ENCODE measurements around the gene NPHS1. TPM values are rescaled to one million over a fixed set of nuclear protein-coding genes. Genes with fewer than 3 reads are reported as not detected.

Gene NPHS1
- total RNA-seq, 3 donors from 2014 or later: 0.15 TPM; not detected in 2

DNA sequence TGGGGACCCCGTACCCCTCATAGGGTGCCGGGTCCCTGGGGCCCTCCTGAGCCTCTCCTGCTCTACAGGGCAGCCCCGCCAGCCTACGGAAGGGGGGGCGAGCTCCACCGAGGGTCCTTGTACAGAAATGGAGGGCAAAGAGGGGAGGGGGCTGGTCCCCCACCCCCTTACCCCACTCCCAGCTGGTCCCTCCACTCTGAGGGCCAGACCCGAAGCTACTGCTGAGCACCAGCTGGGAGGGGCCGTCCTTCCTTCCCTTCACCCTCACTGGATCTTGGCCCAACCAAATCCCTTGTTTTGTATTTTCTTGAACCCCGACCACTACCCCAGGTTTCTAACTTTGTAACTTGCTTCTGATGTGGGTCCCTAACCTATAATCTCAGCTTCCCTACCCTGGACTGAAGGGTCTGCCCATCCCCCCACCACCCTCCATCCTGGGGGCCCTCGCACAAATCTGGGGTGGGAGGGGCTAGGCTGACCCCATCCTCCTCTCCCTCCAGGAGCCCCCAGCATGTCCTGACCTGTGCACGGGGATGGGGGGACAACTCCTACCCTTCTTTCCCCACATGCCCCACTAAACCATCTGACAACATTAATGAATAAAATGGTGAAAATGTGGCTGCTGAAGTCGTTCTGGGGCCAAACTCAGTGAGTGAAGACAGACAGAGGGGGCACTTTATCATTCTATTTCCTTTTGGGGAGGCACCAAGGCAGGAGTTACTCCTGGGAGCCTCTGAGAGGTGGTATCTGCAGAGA lies 63.9 kb downstream of the NPHS1 start:
- no peak overlapping the region for H3K4me3 ChIP-seq
- intact Hi-C loops (cut with DNase I; ENCODE audit: low total_unique reads): no loop called here

DNA sequence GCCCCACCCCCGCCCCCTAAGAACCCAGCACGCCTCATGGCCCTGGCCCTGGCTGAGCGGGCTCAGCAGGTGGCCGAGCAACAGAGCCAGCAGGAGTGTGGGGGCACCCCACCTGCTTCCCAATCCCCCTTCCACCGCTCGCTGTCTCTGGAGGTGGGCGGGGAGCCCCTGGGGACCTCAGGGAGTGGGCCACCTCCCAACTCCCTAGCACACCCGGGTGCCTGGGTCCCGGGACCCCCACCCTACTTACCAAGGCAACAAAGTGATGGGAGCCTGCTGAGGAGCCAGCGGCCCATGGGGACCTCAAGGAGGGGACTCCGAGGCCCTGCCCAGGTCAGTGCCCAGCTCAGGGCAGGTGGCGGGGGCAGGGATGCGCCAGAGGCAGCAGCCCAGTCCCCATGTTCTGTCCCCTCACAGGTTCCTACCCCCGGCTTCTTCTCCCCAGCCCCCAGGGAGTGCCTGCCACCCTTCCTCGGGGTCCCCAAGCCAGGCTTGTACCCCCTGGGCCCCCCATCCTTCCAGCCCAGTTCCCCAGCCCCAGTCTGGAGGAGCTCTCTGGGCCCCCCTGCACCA lies 65.0 kb downstream of the NPHS1 start:
- no peaks in the 10 kb centered on the region for H3K27me3 ChIP-seq

More for the DNA sequence above, 63.9 kb downstream of the NPHS1 start:
- Histone ChIP-seq H3K9me3 (no peaks in the 10 kb centered on the region), H3K27me3 (no peaks in the 10 kb centered on the region), H3K27ac (no peak overlapping the region), H3K4me1 (no peaks in the 10 kb centered on the region), H3K36me3 (no peaks in the 10 kb centered on the region)
- TF ChIP-seq, protein P1, sequence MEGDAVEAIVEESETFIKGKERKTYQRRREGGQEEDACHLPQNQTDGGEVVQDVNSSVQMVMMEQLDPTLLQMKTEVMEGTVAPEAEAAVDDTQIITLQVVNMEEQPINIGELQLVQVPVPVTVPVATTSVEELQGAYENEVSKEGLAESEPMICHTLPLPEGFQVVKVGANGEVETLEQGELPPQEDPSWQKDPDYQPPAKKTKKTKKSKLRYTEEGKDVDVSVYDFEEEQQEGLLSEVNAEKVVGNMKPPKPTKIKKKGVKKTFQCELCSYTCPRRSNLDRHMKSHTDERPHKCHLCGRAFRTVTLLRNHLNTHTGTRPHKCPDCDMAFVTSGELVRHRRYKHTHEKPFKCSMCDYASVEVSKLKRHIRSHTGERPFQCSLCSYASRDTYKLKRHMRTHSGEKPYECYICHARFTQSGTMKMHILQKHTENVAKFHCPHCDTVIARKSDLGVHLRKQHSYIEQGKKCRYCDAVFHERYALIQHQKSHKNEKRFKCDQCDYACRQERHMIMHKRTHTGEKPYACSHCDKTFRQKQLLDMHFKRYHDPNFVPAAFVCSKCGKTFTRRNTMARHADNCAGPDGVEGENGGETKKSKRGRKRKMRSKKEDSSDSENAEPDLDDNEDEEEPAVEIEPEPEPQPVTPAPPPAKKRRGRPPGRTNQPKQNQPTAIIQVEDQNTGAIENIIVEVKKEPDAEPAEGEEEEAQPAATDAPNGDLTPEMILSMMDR (IDR thresholded peaks at IDR 0.05): no peak
- TF ChIP-seq POLR2AphosphoS5 (IDR thresholded peaks at IDR 0.05): no peak
- no peak for TF ChIP-seq POLR2A (IDR thresholded peaks at IDR 0.05)
- no peak for DNase-seq (ENCODE audit: low spot score in 2 of 2)

DNA sequence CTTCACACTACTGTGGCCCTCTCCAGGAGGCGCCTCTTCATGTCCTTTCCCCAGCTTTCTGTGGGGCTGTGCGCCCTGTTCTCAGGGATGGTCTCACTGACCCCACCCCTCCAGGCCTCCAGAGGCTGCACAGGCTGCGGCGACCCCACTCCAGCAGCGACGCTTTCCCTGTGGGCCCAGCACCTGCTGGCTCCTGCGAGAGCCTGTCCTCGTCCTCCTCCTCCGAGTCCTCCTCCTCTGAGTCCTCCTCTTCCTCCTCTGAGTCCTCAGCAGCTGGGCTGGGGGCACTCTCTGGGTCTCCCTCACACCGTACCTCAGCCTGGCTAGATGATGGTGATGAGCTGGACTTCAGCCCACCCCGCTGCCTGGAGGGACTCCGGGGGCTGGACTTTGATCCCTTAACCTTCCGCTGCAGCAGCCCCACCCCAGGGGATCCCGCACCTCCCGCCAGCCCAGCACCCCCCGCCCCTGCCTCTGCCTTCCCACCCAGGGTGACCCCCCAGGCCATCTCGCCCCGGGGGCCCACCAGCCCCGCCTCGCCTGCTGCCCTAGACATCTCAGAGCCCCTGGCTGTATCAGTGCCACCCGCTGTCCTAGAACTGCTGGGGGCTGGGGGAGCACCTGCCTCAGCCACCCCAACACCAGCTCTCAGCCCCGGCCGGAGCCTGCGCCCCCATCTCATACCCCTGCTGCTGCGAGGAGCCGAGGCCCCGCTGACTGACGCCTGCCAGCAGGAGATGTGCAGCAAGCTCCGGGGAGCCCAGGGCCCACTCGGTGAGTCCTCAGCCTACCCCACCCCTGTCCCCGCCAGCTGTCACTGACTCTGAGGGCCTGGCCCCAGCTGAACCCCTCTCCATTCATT lies 65.8 kb downstream of the NPHS1 start:
- TF ChIP-seq POLR2A (IDR thresholded peaks at IDR 0.05) (no peak), POLR2AphosphoS5 (IDR thresholded peaks at IDR 0.05) (no peak)
- TF ChIP-seq, protein P1 (IDR thresholded peaks at IDR 0.05): no peak
- DNase-seq (ENCODE audit: low spot score in 2 of 2): no peak
- Histone ChIP-seq H3K36me3 (no peaks in the 10 kb centered on the region), H3K9me3 (no peaks in the 10 kb centered on the region), H3K4me3 (no peak overlapping the region), H3K4me1 (no peaks in the 10 kb centered on the region), H3K27me3 (no peaks in the 10 kb centered on the region), H3K27ac (no peak overlapping the region)
- intact Hi-C loops (cut with DNase I; ENCODE audit: low total_unique reads): no loop called here

More for the DNA sequence above, 65.0 kb downstream of the NPHS1 start:
- no peak for DNase-seq (ENCODE audit: low spot score in 2 of 2)
- intact Hi-C loops (cut with DNase I; ENCODE audit: low total_unique reads): no loop called here
- Histone ChIP-seq H3K4me1 (no peaks in the 10 kb centered on the region), H3K4me3 (no peak overlapping the region), H3K27ac (no peak overlapping the region), H3K36me3 (no peaks in the 10 kb centered on the region), H3K9me3 (no peaks in the 10 kb centered on the region)
- TF ChIP-seq, protein P1 (IDR thresholded peaks at IDR 0.05): no peak
- TF ChIP-seq POLR2A (IDR thresholded peaks at IDR 0.05) (no peak), POLR2AphosphoS5 (IDR thresholded peaks at IDR 0.05) (no peak)

DNA sequence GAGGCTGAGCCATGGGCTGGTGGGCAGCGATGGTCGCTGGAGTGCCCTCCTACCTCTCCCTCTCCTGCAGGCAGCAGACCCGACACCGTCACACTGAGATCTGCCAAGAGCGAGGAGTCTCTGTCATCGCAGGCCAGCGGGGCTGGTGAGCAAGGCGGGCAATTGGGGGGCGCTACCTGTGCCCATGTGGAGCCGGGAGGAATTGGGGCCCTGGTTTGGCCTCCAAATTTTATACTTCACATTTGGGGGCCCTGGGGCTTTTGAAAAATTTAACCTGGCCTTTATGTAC lies 67.0 kb downstream of the NPHS1 start:
- Histone ChIP-seq H3K9me3 (no peaks in the 10 kb centered on the region), H3K4me1 (no peaks in the 10 kb centered on the region), H3K27me3 (no peaks in the 10 kb centered on the region), H3K4me3 (no peak overlapping the region), H3K36me3 (no peaks in the 10 kb centered on the region), H3K27ac (no peak overlapping the region)
- TF ChIP-seq, protein P1 (IDR thresholded peaks at IDR 0.05): no peak
- TF ChIP-seq POLR2A (IDR thresholded peaks at IDR 0.05): no peak
- TF ChIP-seq POLR2AphosphoS5 (IDR thresholded peaks at IDR 0.05): no peak
- intact Hi-C loops (cut with DNase I; ENCODE audit: low total_unique reads): no loop called here
- DNase-seq (ENCODE audit: low spot score in 2 of 2): no peak

Measured in breast epithelium (tissue), 4 donors.